Fibroblast of the aortic adventitia (primary cell): ENCODE results near the gene PPP3CB. TPM values are rescaled to one million over a fixed set of nuclear protein-coding genes. Genes with fewer than 3 reads are reported as not detected.
A peak's percentile ranks its signal among the peaks of the same experiment; 100 is the strongest.

Source experiments
- DNase-seq: peaks from one replicate; pipeline ENCODE4 v3.0.0-alpha.2; 2010; ENCODE audit warnings: low read depth
- H3K4me3 ChIP-seq: 2 replicates; pipeline ENCODE4 v1.5.1; 2011; ENCODE audit warnings: low read depth, mild to moderate bottlenecking, control low read depth, low read length, moderate library complexity
- CTCF ChIP-seq: IDR thresholded peaks from 2 replicates; pipeline ENCODE4 v1.5.1; 2011; ENCODE audit warnings: mild to moderate bottlenecking, low read length, control low read depth, inconsistent platforms; ENCODE audit not compliant: insufficient read depth
- total RNA-seq: library from RNA; depleted of rRNA; stranded (reverse); fragments of >200 nt; gene quantifications from 2 replicates; pipeline ENCODE4 v1.2.3, GENCODE V29; 2012; ENCODE audit warnings: low replicate concordance

The PPP3CB gene
- total RNA-seq, 1 donor: 45.5 TPM

GRCh38 chr10:73506074-73506473 lies 10.2 kb upstream of the PPP3CB start:
- no peak overlapping the region for H3K4me3 ChIP-seq
- no peak for DNase-seq
- no peak for TF ChIP-seq CTCF

- no peak for DNase-seq
- no peak for TF ChIP-seq CTCF
- H3K4me3 ChIP-seq: no peak overlapping the region
Observed at GRCh38 chr10:73503037-73503436, 7.2 kb upstream of the PPP3CB start.

DNA sequence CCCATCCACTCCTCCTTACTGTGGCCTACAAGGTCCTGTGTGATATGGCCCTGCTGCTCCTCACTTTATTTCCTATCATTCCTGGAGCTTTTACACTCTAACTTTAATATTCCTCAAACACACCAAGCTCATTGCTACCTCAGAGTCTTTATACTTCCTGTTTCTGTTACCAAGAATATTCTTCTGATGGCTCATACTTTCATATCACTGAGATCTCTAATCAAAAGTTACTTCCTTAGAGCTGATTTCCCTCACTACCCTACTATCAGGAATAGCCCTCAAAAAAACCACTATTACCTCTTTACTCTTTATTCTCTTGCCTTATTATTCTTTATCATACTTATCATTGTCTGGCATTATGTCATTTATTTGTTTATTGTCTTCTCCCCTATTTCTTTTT lies 5.8 kb upstream of the PPP3CB start:
- no peak for DNase-seq
- no peak for TF ChIP-seq CTCF
- H3K4me3 ChIP-seq: no peak overlapping the region

GRCh38 chr10:73497623-73498022 lies 1.8 kb upstream of the PPP3CB start:
- H3K4me3 ChIP-seq: no peak overlapping the region
- no peak for TF ChIP-seq CTCF
- no peak for DNase-seq

DNA sequence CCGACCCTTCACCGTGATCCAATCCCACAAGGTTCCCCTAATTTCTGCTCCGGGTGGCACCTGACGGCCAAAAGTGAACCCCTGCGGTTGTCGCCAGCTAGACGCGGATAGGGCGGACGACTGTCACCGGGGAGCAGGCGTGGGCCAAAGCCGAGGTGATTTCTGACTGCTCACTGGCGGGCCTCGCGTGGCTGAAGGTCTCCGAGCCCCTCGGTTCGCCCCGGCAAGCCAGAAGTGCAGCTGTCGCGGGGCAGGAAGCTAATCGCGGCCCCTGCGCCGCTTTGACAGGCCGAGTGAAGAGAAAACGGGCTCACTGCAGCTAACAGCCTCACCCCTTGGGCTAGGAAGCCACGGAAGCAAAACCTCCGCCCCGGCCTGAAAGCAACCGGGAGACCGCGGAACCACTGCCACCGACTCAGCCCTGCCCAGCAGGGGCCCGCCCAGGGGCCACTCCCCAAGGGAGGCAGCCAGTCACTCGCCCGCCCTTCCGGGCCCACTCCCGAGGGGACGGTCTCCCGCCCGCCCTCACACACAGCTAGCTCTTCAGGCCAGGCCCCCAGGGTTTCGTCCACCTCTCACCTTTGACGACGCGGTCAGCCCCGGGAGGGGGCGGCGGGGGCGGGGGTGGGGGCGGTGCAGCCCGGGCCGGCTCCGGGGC lies 469 bp downstream of the PPP3CB start:
- no peak for TF ChIP-seq CTCF
- DNase-seq: peak; percentile 81
- H3K4me3 ChIP-seq: peak overlapping the region; percentile 88

DNA sequence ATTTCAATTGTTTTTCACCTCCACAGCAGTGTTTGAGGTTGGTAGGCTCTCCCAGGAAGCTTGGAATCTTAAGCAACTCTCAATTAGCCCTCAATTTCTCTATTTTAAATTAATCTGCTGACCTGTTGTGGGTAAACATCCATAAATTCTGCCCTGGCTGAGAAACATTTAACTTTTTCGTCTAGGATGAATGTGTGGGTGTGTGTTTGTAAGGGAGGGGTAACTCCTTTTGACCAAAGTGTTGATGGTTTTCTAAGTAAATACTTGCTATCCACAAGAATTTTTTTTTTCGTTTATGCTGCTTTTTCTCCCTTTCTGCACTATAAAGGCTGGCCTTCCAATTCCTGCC lies 973 bp downstream of the PPP3CB start:
- H3K4me3 ChIP-seq: peak overlapping the region; percentile 88
- peak; percentile 34 for DNase-seq
- TF ChIP-seq CTCF: no peak

DNA sequence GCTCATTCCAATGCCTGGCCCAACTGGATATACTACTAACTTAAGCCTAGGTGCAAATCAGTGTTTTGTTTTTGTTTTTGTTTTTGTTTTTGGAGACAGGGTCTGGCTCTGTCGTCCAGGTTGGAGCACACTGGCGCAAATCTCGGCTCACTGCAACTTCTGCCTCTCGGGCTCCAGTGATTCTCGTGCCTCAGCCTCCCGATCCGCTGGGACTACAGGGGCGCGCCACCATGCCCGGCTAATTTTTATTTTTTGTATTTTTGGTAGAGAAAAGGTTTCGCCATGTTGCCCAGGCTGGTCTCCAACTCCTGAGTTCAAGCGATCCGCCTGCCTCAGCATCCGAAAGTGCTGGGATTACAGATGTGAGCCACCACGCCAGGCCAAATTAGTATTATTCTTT lies 1.6 kb downstream of the PPP3CB start:
- DNase-seq: no peak
- no peak for TF ChIP-seq CTCF
- peak overlapping the region; percentile 48 for H3K4me3 ChIP-seq
